G401.6 (cell line): ENCODE data around the gene H3-3A.

Source experiments
- FAIRE-seq: peaks from 2 replicates; lab custom pipeline; 2012; peaks lifted over from hg19 to GRCh38; lab: Jason Lieb, UNC

The H3-3A gene

GRCh38 chr1:226054519-226055327, 7.8 kb upstream of the H3-3A start:
- no peak for FAIRE-seq

- FAIRE-seq: no peak
Measured at GRCh38 chr1:226059709-226060108, 2.8 kb upstream of the H3-3A start.

GRCh38 chr1:226060427-226060826, 2.1 kb upstream of the H3-3A start:
- no peak for FAIRE-seq

- no peak for FAIRE-seq
Measured at GRCh38 chr1:226061068-226061840, 1.3 kb upstream of the H3-3A start.

GRCh38 chr1:226061841-226062557, 517 bp upstream of the H3-3A start:
- FAIRE-seq: no peak

GRCh38 chr1:226063224-226063976, 884 bp downstream of the H3-3A start:
- FAIRE-seq: no peak

GRCh38 chr1:226063977-226064815, 1.7 kb downstream of the H3-3A start:
- FAIRE-seq: no peak

GRCh38 chr1:226064816-226065248, 2.3 kb downstream of the H3-3A start:
- FAIRE-seq: peak; percentile 89

- no peak for FAIRE-seq
Measured at GRCh38 chr1:226066415-226067078, 4.0 kb downstream of the H3-3A start.

- FAIRE-seq: no peak
Measured at GRCh38 chr1:226069811-226070489, 7.4 kb downstream of the H3-3A start.

- peak; percentile 13 for FAIRE-seq
Measured at GRCh38 chr1:226072347-226072746, 9.8 kb downstream of the H3-3A start.

GRCh38 chr1:226073184-226073950, 10.9 kb downstream of the H3-3A start:
- peak; percentile 56 for FAIRE-seq

- FAIRE-seq: no peak
Measured at GRCh38 chr1:226074046-226074445, 11.5 kb downstream of the H3-3A start.

GRCh38 chr1:226076378-226076777, 13.9 kb downstream of the H3-3A start:
- no peak for FAIRE-seq

GRCh38 chr1:226078374-226078773, 15.9 kb downstream of the H3-3A start:
- no peak for FAIRE-seq

GRCh38 chr1:226082587-226082917, 20.0 kb downstream of the H3-3A start:
- FAIRE-seq: no peak

- FAIRE-seq: no peak
Measured at GRCh38 chr1:226082959-226083301, 20.4 kb downstream of the H3-3A start.

- no peak for FAIRE-seq
Measured at GRCh38 chr1:226083302-226084101, 21.0 kb downstream of the H3-3A start.
